Measurements from ENCODE around the gene PTPRK. TPM values are rescaled to one million over a fixed set of nuclear protein-coding genes. Genes with fewer than 3 reads are reported as not detected.

PTPRK gene
- total and polyA plus RNA-seq, 12 donors = 3.2 to 22.4 (median 15.0) TPM

DNA sequence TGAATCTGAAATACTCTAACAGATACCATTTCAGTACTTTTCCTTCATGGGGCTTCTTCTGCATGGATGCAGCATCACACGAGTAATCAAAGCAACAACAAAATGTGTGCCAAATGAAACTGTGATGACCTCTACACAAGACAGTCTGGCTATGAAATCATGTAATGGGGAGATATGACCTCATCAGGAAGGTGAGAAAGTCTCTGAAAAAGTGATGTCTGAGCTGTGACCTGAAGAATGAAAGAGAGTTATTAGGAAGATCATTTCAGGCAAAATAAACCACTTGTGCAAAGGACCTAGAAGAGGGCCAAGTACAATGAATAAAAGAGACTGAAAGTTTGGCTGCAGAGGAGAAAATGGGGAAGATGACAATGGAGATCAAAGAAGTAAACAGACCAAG lies 182.8 kb downstream of the PTPRK start:
- DNase-seq = no peak
- Histone ChIP-seq H3K27me3 (no peaks in the 10 kb centered on the region), H3K4me1 (replicated peaks in 1 of 2) (no peaks in the 10 kb centered on the region), H3K9me3 (replicated peaks in 1 of 3) (no peaks in the 10 kb centered on the region), H3K4me3 (no peak overlapping the region), H3K27ac (no peak overlapping the region), H3K36me3 (replicated peaks in 1 of 2) (no peaks in the 10 kb centered on the region)
- WGBS, 4 donors = 61 to 74% (median 68%) methylated on average over 1 of the region's 1 CpG
- intact Hi-C loops (cut with DNase I) = no loop called here
- no peak for TF ChIP-seq POLR2A (IDR thresholded peaks at IDR 0.05)
- TF ChIP-seq, protein P1, sequence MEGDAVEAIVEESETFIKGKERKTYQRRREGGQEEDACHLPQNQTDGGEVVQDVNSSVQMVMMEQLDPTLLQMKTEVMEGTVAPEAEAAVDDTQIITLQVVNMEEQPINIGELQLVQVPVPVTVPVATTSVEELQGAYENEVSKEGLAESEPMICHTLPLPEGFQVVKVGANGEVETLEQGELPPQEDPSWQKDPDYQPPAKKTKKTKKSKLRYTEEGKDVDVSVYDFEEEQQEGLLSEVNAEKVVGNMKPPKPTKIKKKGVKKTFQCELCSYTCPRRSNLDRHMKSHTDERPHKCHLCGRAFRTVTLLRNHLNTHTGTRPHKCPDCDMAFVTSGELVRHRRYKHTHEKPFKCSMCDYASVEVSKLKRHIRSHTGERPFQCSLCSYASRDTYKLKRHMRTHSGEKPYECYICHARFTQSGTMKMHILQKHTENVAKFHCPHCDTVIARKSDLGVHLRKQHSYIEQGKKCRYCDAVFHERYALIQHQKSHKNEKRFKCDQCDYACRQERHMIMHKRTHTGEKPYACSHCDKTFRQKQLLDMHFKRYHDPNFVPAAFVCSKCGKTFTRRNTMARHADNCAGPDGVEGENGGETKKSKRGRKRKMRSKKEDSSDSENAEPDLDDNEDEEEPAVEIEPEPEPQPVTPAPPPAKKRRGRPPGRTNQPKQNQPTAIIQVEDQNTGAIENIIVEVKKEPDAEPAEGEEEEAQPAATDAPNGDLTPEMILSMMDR (IDR thresholded peaks at IDR 0.05) = no peak

DNA sequence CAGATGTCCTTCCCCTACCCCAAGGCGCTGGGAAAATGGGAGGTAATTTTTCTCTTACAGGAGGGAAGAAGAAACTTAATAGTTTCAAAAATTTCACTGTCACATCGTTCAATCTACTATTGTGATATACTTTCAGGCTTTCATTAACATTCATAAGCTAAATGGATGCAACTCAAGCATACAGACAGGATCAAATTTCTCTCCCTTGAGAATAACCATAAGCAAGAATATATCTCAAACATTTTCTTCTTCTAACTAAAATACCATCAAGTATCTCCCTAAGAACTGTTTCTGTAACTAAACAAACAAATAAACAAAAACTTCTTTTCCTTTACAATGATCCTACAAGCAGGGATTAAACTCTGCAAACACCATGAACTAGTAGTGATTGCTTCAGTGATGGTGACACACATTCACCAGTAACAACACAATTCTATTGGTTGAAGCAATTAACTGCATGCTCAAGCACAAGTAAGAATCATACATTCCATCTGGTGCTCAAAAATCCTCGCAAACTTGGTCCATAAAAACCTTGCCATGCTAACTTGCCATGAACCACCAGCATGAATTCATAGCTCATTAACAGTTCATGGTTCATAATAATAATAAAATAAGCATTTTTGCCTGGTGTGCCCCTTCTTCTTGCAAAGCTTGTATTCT lies 183.8 kb downstream of the PTPRK start:
- no peak for DNase-seq
- no peaks in the 10 kb centered on the region for H3K9me3 ChIP-seq (replicated peaks in 1 of 3)
- no peaks in the 10 kb centered on the region for H3K4me1 ChIP-seq (replicated peaks in 1 of 2)
- TF ChIP-seq POLR2A (IDR thresholded peaks at IDR 0.05) = no peak
- TF ChIP-seq, protein P1 (IDR thresholded peaks at IDR 0.05) = no peak
- no peaks in the 10 kb centered on the region for H3K36me3 ChIP-seq (replicated peaks in 1 of 2)
- intact Hi-C loops (cut with DNase I) = no loop called here
- no peak overlapping the region for H3K27ac ChIP-seq
- H3K4me3 ChIP-seq = no peak overlapping the region
- H3K27me3 ChIP-seq = no peaks in the 10 kb centered on the region
- 62 to 64% (median 63%) methylated on average over 3 of the region's 3 CpGs for WGBS, 4 donors

DNA sequence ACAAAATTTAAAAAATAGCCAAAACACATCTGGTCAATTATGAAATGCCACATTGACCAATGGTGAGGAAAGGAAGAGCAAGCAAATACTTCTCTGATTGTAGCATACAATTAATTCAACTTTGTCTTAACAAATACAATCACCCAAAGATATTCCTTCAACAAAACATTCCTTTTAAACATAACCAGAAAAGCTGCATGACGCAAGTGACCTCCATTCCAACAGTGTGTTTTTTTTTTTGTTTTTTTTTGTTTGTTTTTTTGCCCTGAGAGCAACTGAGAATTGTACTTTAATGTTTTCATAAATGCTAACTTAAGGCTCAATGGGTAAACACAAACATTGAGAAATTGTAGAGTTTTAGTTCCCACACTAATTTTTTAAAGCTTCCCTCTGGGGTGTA lies 184.4 kb downstream of the PTPRK start:
- Histone ChIP-seq H3K27ac (no peak overlapping the region), H3K36me3 (replicated peaks in 1 of 2) (no peaks in the 10 kb centered on the region), H3K4me1 (replicated peaks in 1 of 2) (no peaks in the 10 kb centered on the region), H3K4me3 (no peak overlapping the region), H3K9me3 (replicated peaks in 1 of 3) (no peaks in the 10 kb centered on the region), H3K27me3 (no peaks in the 10 kb centered on the region)
- TF ChIP-seq, protein P1 (IDR thresholded peaks at IDR 0.05) = no peak
- no peak for TF ChIP-seq POLR2A (IDR thresholded peaks at IDR 0.05)
- 76 to 83% (median 81%) methylated on average over 1 of the region's 1 CpG for whole genome bisulfite sequencing, 4 donors
- DNase-seq = no peak
- intact Hi-C loops (cut with DNase I) = no loop called here

- Histone ChIP-seq H3K27me3 (no peaks in the 10 kb centered on the region), H3K36me3 (replicated peaks in 1 of 2) (no peaks in the 10 kb centered on the region), H3K4me3 (no peak overlapping the region), H3K27ac (no peak overlapping the region), H3K4me1 (replicated peaks in 1 of 2) (no peaks in the 10 kb centered on the region), H3K9me3 (replicated peaks in 1 of 3) (peaks cover 0 to 2% (median 0%) of the 10 kb centered on the region in 3 donors)
- DNase-seq = no peak
- intact Hi-C loops (cut with DNase I) = no loop called here
- TF ChIP-seq POLR2A (IDR thresholded peaks at IDR 0.05) = no peak
- TF ChIP-seq, protein P1 (IDR thresholded peaks at IDR 0.05) = no peak
- 77 to 83% (median 81%) methylated on average over 5 of the region's 5 CpGs for WGBS, 4 donors
These were observed 186.7 kb downstream of the PTPRK start for GRCh38 chr6:128333581-128334223.
